Measurements from ENCODE around the gene KDELR1. TPM values are rescaled to one million over a fixed set of nuclear protein-coding genes. Genes with fewer than 3 reads are reported as not detected.

KDELR1 gene
- total and polyA plus RNA-seq, 8 donors = 58.7 to 113 (median 83.3) TPM

DNA sequence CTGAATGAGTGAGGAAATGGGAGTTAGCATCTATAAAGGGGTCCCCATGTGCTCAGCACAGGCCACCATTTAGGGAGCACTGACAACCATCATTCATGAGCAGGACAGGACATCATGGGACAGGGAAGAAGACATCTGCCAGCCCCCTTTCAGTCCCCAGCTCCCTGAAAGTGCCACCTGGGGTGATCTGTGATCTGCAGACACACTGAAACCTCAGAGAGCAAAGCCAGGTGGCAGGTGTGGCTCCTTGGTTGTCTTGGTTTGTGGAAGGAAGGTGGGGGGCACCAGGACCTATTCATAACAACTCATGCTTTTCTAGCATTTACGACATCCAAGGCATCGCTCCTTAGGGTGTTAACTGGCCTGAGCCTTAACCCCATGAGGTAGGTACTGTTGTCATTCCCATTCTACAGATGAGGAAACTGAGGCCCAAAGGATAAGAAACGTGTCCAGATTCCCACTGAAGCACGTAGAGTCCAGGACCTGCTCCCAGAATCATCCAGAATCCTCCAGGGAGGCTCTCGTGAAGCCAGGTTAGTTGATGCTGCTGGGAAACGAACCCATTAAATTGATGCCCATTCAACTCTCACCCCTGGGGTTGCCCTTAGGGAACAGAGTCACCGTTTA, 5.8 kb downstream of the KDELR1 start:
- DNase-seq (no peak), ATAC-seq (no peak), FAIRE-seq (no peak)
- Histone ChIP-seq H3K4me1 (no peaks in the 10 kb centered on the region), H3K9me3 (no peaks in the 10 kb centered on the region), H3K27me3 (no peaks in the 10 kb centered on the region), H3K27ac (no peak overlapping the region), H3K4me3 (no peak overlapping the region), H3K36me3 (peaks cover 0 to 50% (median 20%) of the 10 kb centered on the region in 3 donors)
- intact Hi-C loops (cut with DNase I) = no loop called here
- TF ChIP-seq, protein P1, sequence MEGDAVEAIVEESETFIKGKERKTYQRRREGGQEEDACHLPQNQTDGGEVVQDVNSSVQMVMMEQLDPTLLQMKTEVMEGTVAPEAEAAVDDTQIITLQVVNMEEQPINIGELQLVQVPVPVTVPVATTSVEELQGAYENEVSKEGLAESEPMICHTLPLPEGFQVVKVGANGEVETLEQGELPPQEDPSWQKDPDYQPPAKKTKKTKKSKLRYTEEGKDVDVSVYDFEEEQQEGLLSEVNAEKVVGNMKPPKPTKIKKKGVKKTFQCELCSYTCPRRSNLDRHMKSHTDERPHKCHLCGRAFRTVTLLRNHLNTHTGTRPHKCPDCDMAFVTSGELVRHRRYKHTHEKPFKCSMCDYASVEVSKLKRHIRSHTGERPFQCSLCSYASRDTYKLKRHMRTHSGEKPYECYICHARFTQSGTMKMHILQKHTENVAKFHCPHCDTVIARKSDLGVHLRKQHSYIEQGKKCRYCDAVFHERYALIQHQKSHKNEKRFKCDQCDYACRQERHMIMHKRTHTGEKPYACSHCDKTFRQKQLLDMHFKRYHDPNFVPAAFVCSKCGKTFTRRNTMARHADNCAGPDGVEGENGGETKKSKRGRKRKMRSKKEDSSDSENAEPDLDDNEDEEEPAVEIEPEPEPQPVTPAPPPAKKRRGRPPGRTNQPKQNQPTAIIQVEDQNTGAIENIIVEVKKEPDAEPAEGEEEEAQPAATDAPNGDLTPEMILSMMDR (IDR thresholded peaks at IDR 0.05) = no peak
- 92 to 94% methylated on average over 7 of the region's 7 CpGs for WGBS, 2 donors

DNA sequence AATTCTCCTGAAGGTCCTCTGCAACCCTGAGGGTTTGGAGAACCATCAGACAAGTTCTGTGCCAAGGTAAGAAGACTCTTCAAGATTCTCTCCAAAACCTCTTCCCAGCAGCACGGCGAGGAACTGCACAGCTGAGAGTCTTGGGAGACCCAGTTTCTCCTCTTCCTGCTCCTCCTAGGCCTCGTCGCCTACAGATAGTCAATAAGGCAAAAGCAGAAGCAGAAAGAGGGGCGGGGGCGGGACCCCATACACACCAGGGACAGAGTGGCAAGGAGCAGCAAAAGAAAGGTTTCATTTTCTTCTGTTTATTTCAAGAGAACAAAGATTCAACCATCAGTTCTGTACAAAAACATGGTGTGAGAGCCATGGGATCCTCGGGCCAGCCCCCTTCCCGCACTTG, 9.1 kb downstream of the KDELR1 start:
- DNase-seq (no peak), FAIRE-seq (no peak), ATAC-seq (no peak)
- H3K4me1 ChIP-seq = no peaks in the 10 kb centered on the region
- no peak overlapping the region for H3K27ac ChIP-seq
- H3K9me3 ChIP-seq = no peaks in the 10 kb centered on the region
- TF ChIP-seq, protein P1 (IDR thresholded peaks at IDR 0.05) = no peak
- intact Hi-C loops (cut with DNase I) = no loop called here
- H3K4me3 ChIP-seq = no peak overlapping the region
- H3K27me3 ChIP-seq = no peaks in the 10 kb centered on the region
- 97% methylated on average over 8 of the region's 8 CpGs for WGBS, 2 donors
- H3K36me3 ChIP-seq = peaks cover 0 to 40% (median 14%) of the 10 kb centered on the region in 3 donors

DNA sequence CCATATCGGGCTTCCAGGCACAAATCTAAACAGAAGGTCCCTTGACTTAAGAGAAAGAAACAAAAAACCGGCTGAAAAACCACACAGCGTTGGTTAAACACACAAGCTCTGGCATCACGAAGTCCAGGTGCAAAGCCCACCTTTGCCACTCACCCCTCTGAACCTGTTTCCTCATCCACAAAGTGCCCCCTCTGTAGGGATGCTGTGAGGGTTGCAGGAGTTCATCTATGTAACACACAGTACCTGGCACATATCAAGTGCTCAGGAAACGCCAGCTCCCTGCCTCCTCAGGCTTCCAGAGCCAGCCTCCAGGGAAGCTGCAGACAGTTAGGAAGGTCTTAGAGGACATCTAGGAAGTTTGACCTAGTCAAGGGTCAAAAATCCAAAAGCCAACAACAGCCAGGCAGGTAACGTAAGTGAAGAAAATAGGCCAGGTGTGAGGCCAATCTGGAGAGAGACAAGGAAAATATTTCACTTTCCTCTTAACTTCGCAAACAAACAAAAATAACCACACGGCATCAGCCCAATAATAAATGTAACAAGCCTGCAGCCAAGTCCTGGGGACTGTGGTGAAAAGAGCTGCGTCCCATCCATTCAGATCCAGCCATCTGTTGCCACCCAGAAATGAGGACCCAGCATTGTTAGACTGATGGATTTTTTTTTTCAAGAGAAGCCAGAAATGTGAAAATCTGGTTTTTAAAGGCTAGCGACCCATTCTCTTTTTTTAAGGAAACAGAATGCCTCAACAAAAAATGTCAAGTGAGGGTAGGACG, 10.0 kb downstream of the KDELR1 start:
- TF ChIP-seq, protein P1 (IDR thresholded peaks at IDR 0.05) = no peak
- no peaks in the 10 kb centered on the region for H3K27me3 ChIP-seq
- ATAC-seq = no peak
- H3K4me1 ChIP-seq = no peaks in the 10 kb centered on the region
- no peaks in the 10 kb centered on the region for H3K9me3 ChIP-seq
- H3K4me3 ChIP-seq = no peak overlapping the region
- no peak for DNase-seq
- no peak overlapping the region for H3K27ac ChIP-seq
- intact Hi-C loops (cut with DNase I) = no loop called here
- peaks cover 0 to 40% (median 14%) of the 10 kb centered on the region in 3 donors for H3K36me3 ChIP-seq
- 87 to 89% methylated on average over 11 of the region's 11 CpGs for WGBS, 2 donors
- FAIRE-seq = no peak

DNA sequence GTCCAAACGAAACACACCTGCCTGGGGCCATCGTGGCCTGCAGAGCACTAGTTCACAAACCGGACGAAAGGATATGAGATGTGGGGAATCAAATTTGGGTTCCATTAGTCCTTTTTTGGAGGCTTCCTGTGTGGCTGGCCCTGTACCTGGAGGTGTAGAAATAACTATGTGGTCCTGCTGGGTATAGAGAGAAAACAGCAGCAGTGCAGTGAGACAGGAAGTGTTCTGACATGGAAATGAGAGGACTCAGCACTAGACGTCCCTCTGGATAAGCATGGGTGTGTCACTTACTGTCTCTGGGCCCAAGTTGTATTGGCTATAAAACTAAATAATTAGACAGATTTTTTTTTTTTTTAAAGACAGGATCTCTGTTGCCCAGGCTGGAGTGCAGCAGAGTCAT, 12.3 kb downstream of the KDELR1 start:
- H3K36me3 ChIP-seq = peaks cover 0 to 20% (median 4%) of the 10 kb centered on the region in 3 donors
- no peak for DNase-seq
- no peak overlapping the region for H3K27ac ChIP-seq
- 80 to 83% methylated on average over 5 of the region's 5 CpGs for WGBS, 2 donors
- H3K4me1 ChIP-seq = no peaks in the 10 kb centered on the region
- TF ChIP-seq, protein P1 (IDR thresholded peaks at IDR 0.05) = no peak
- no peak for FAIRE-seq
- no peaks in the 10 kb centered on the region for H3K27me3 ChIP-seq
- peak in 1 of 4 donors; percentile 8 for ATAC-seq
- H3K9me3 ChIP-seq = no peaks in the 10 kb centered on the region
- H3K4me3 ChIP-seq = no peak overlapping the region
- intact Hi-C loops (cut with DNase I) = no loop called here

DNA sequence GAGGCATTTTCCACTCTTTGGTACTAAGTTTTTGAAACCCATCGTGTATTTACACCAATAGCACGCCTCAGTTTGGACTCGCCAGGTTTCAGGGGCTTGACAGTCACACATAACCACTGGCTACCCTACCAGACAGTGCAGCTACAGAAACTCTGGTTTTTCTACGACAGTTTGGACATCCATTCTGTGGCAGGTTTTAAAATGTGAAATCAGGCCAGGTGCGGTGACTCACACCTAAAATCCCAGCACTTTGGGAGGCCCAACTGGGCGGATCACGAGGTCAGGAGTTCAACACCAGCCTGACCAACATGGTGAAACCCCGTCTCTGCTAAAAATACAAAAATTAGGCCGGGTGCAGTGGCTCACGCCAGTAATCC, 13.2 kb downstream of the KDELR1 start:
- no peak for ATAC-seq
- intact Hi-C loops (cut with DNase I) = no loop called here
- TF ChIP-seq, protein P1 (IDR thresholded peaks at IDR 0.05) = no peak
- no peak for FAIRE-seq
- WGBS, 2 donors = 90 to 94% methylated on average over 10 of the region's 10 CpGs
- no peak overlapping the region for H3K27ac ChIP-seq
- no peaks in the 10 kb centered on the region for H3K4me1 ChIP-seq
- no peaks in the 10 kb centered on the region for H3K9me3 ChIP-seq
- no peaks in the 10 kb centered on the region for H3K27me3 ChIP-seq
- no peak overlapping the region for H3K4me3 ChIP-seq
- H3K36me3 ChIP-seq = peaks cover 0 to 12% (median 0%) of the 10 kb centered on the region in 3 donors
- no peak for DNase-seq
